RWPE2 (cell line): ENCODE results near the gene SIK3.

Experiments
- ATAC-seq: fragments of 200-7000 bp; cut with Tn5 transposase; 3 replicates; pipeline ENCODE4 v1.9.1; 2021; ENCODE audit warnings: low read depth
- DNase-seq: peaks from one replicate; pipeline ENCODE4 v3.0.0-alpha.2; 2020; ENCODE audit warnings: low spot score
- H3K27ac ChIP-seq: fragments of 450-650 bp; 2 replicates; pipeline ENCODE4 v1.5.1; 2017; ENCODE audit warnings: mild to moderate bottlenecking; ENCODE audit not compliant: poor library complexity, severe bottlenecking
- H3K27me3 ChIP-seq: fragments of 250-450 bp; sonication (Bioruptor Pico); 2 replicates; pipeline ENCODE4 v1.5.1; 2021; ENCODE audit warnings: mild to moderate bottlenecking, moderate library complexity; ENCODE audit not compliant: insufficient read depth, poor library complexity, severe bottlenecking
- H3K36me3 ChIP-seq: fragments of 250-450 bp; sonication (Bioruptor Pico); 2 replicates; pipeline ENCODE4 v1.5.1; 2020; ENCODE audit warnings: low read depth, mild to moderate bottlenecking, moderate library complexity
- H3K4me1 ChIP-seq: fragments of 250-450 bp; sonication (Bioruptor Pico); 2 replicates; pipeline ENCODE4 v1.5.1; 2021; ENCODE audit warnings: mild to moderate bottlenecking, moderate library complexity; ENCODE audit not compliant: insufficient read depth, poor library complexity, severe bottlenecking
- H3K4me3 ChIP-seq: fragments of 250-450 bp; sonication (Bioruptor Pico); 2 replicates; pipeline ENCODE4 v1.5.1; 2021; ENCODE audit warnings: mild to moderate bottlenecking, moderate library complexity; ENCODE audit not compliant: severe bottlenecking
- H3K9me3 ChIP-seq: fragments of 250-450 bp; sonication (Bioruptor Pico); 2 replicates; pipeline ENCODE4 v1.5.1; 2021; ENCODE audit warnings: mild to moderate bottlenecking, moderate library complexity; ENCODE audit not compliant: severe bottlenecking
- TF ChIP-seq, protein P1 (sequence below): fragments of 450-650 bp; IDR thresholded peaks from one replicate; pipeline ENCODE4 v1.5.1; 2017; ENCODE audit warnings: mild to moderate bottlenecking, moderate library complexity; ENCODE audit not compliant: poor library complexity, severe bottlenecking

Gene SIK3

DNA sequence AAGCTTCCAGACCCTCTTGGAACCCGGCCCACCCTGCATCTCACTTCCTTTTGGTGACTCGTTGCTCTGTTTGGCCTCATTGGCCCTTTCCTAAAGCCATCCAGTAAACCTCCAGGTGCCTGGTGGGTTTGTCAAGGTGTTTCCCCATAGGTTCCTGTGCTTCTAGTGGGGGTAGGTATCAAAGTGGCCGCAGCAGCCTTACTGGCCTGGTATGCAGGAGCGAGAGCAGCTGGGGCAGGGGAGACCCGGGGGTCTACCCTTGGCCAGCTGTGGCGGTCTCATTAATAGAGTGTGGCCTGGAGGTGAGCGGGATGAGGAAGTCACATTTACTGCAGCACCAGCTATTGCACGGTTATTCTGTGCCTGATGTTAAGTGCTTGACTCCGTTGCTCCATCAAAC is 279.2 kb downstream of the SIK3 start:
- TF ChIP-seq, protein P1, sequence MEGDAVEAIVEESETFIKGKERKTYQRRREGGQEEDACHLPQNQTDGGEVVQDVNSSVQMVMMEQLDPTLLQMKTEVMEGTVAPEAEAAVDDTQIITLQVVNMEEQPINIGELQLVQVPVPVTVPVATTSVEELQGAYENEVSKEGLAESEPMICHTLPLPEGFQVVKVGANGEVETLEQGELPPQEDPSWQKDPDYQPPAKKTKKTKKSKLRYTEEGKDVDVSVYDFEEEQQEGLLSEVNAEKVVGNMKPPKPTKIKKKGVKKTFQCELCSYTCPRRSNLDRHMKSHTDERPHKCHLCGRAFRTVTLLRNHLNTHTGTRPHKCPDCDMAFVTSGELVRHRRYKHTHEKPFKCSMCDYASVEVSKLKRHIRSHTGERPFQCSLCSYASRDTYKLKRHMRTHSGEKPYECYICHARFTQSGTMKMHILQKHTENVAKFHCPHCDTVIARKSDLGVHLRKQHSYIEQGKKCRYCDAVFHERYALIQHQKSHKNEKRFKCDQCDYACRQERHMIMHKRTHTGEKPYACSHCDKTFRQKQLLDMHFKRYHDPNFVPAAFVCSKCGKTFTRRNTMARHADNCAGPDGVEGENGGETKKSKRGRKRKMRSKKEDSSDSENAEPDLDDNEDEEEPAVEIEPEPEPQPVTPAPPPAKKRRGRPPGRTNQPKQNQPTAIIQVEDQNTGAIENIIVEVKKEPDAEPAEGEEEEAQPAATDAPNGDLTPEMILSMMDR = no peak
- Histone ChIP-seq H3K4me1 (no peaks in the 10 kb centered on the region), H3K36me3 (no peaks in the 10 kb centered on the region), H3K9me3 (no peaks in the 10 kb centered on the region), H3K27ac (no peak overlapping the region), H3K4me3 (no peak overlapping the region), H3K27me3 (no peaks in the 10 kb centered on the region)
- ATAC-seq = no peak
- no peak for DNase-seq

GRCh38 chr11:116814502-116814901 is 283.7 kb downstream of the SIK3 start:
- no peak overlapping the region for H3K27ac ChIP-seq
- no peaks in the 10 kb centered on the region for H3K36me3 ChIP-seq
- peaks cover 2% of the 10 kb centered on the region for H3K9me3 ChIP-seq
- no peak for DNase-seq
- no peaks in the 10 kb centered on the region for H3K4me1 ChIP-seq
- no peak for ATAC-seq
- TF ChIP-seq, protein P1 = no peak
- no peak overlapping the region for H3K4me3 ChIP-seq
- no peaks in the 10 kb centered on the region for H3K27me3 ChIP-seq

- TF ChIP-seq, protein P1 = no peak
- Histone ChIP-seq H3K4me1 (no peaks in the 10 kb centered on the region), H3K36me3 (no peaks in the 10 kb centered on the region), H3K9me3 (peaks cover 2% of the 10 kb centered on the region), H3K4me3 (no peak overlapping the region), H3K27ac (no peak overlapping the region), H3K27me3 (no peaks in the 10 kb centered on the region)
- no peak for DNase-seq
- ATAC-seq = no peak
These were observed 284.3 kb downstream of the SIK3 start for GRCh38 chr11:116813781-116814471.

- TF ChIP-seq, protein P1 = no peak
- H3K4me3 ChIP-seq = no peak overlapping the region
- H3K9me3 ChIP-seq = peaks cover 2% of the 10 kb centered on the region
- H3K4me1 ChIP-seq = no peaks in the 10 kb centered on the region
- H3K36me3 ChIP-seq = no peaks in the 10 kb centered on the region
- H3K27ac ChIP-seq = no peak overlapping the region
- DNase-seq (no peak), ATAC-seq (no peak)
- H3K27me3 ChIP-seq = no peaks in the 10 kb centered on the region
These were observed 285.1 kb downstream of the SIK3 start for GRCh38 chr11:116813170-116813569.

- TF ChIP-seq, protein P1 = no peak
- Histone ChIP-seq H3K36me3 (no peaks in the 10 kb centered on the region), H3K9me3 (peaks cover 2% of the 10 kb centered on the region), H3K4me3 (no peak overlapping the region), H3K27ac (no peak overlapping the region), H3K4me1 (no peaks in the 10 kb centered on the region), H3K27me3 (no peaks in the 10 kb centered on the region)
- ATAC-seq (no peak), DNase-seq (no peak)
These were observed 286.1 kb downstream of the SIK3 start for GRCh38 chr11:116812109-116812508.
